IMR-90 (cell line): ENCODE data around the gene PRR5. TPM values are rescaled to one million over a fixed set of nuclear protein-coding genes. Genes with fewer than 3 reads are reported as not detected.

Source experiments
- ATAC-seq: fragments of 200-7000 bp; cut with Tn5 transposase; 2 replicates; pipeline ENCODE4 v1.9.1; 2020; ENCODE audit warnings: low read depth, mild to moderate bottlenecking, moderate library complexity
- BruUV-seq: library from RNA; stranded (reverse); fragments of 400-500 nt; replicated peaks from 2 replicates; lab custom pipeline; 2021; lab: Mats Ljungman, UMichigan
- CTCF ChIA-PET: fragments of 300-600 bp; formaldehyde crosslinking; extraction: SDS; loops from one replicate; lab custom pipeline; 2021; ENCODE audit warnings: antibody characterized with exemption; lab: Yijun Ruan, JAX
- POLR2A ChIA-PET: fragments of 300-600 bp; sonication (Branson Sonifier 250); formaldehyde crosslinking; loops from one replicate; lab custom pipeline; 2022; ENCODE audit warnings: antibody characterized with exemption; ENCODE audit not compliant: unreplicated experiment; lab: Charles Lee
- DNase-seq: peaks from one replicate; pipeline ENCODE4 v3.0.0; 2013
- H2AFZ ChIP-seq: replicated peaks from 2 replicates; pipeline ENCODE3; 2013; ENCODE audit warnings: low read length, mild to moderate bottlenecking; ENCODE audit not compliant: poor library complexity
- H2AK5ac ChIP-seq: 2 replicates; pipeline ENCODE4 v1.6.1; 2013; ENCODE audit warnings: low read depth, low read length, inconsistent platforms
- H2AK9ac ChIP-seq: replicated peaks from 2 replicates; pipeline ENCODE3; 2013; ENCODE audit warnings: mild to moderate bottlenecking, low read depth, low read length, moderate library complexity; ENCODE audit not compliant: poor library complexity
- H2BK120ac ChIP-seq: 2 replicates; pipeline ENCODE4 v1.6.1; 2013; ENCODE audit warnings: low read depth, low read length, inconsistent platforms
- H2BK15ac ChIP-seq: 3 replicates; pipeline ENCODE4 v1.6.1; 2013; ENCODE audit warnings: low read depth, low read length, inconsistent platforms
- H2BK20ac ChIP-seq: 2 replicates; pipeline ENCODE4 v1.6.1; 2013; ENCODE audit warnings: low read depth, mild to moderate bottlenecking, inconsistent platforms, low read length, moderate library complexity
- H2BK5ac ChIP-seq: 2 replicates; pipeline ENCODE4 v1.6.1; 2013; ENCODE audit warnings: mild to moderate bottlenecking, low read depth, low read length, inconsistent platforms; ENCODE audit not compliant: poor library complexity, severe bottlenecking
- H3K14ac ChIP-seq: replicated peaks from 2 replicates; pipeline ENCODE4 v1.6.1; 2013; ENCODE audit warnings: low read depth, low read length, inconsistent platforms
- H3K18ac ChIP-seq: 2 replicates; pipeline ENCODE4 v1.6.1; 2013; ENCODE audit warnings: low read depth, low read length, control low read depth
- H3K23ac ChIP-seq: 2 replicates; pipeline ENCODE4 v1.6.1; 2013; ENCODE audit warnings: low read depth, low read length, inconsistent platforms
- H3K27ac ChIP-seq: 2 replicates; pipeline ENCODE4 v1.5.1; 2013; ENCODE audit warnings: mild to moderate bottlenecking, control low read depth, low read length; ENCODE audit not compliant: insufficient read depth
- H3K27me3 ChIP-seq: 2 replicates; pipeline ENCODE4 v1.6.1; 2013; ENCODE audit warnings: low read length; ENCODE audit not compliant: control insufficient read depth, insufficient read depth
- H3K36me3 ChIP-seq: 2 replicates; pipeline ENCODE4 v1.6.1; 2013; ENCODE audit warnings: low read length, mixed read lengths; ENCODE audit not compliant: control insufficient read depth, insufficient read depth
- H3K4ac ChIP-seq: 2 replicates; pipeline ENCODE4 v1.6.1; 2013; ENCODE audit warnings: low read depth, low read length, inconsistent platforms
- H3K4me1 ChIP-seq: 2 replicates; pipeline ENCODE4 v1.6.1; 2013; ENCODE audit warnings: low read length, mixed read lengths; ENCODE audit not compliant: control insufficient read depth, insufficient read depth
- H3K4me2 ChIP-seq: 2 replicates; pipeline ENCODE4 v1.6.1; 2013; ENCODE audit warnings: low read depth, mild to moderate bottlenecking, control low read depth, low read length, moderate library complexity
- H3K4me3 ChIP-seq: 2 replicates; pipeline ENCODE4 v1.5.1; 2013; ENCODE audit warnings: low read depth, mild to moderate bottlenecking, control low read depth, low read length, moderate library complexity; ENCODE audit not compliant: insufficient read depth
- H3K56ac ChIP-seq: 2 replicates; pipeline ENCODE4 v1.6.1; 2013; ENCODE audit warnings: low read length, inconsistent platforms; ENCODE audit not compliant: insufficient read depth; ENCODE audit errors: extremely low read depth
- H3K79me1 ChIP-seq, 2 experiments: 2 replicates each; pipeline ENCODE4 v1.6.1; 2013; ENCODE audit warnings: low read length in 2 of 2, inconsistent platforms in 1 of 2, low read depth in 1 of 2
- H3K9ac ChIP-seq: 2 replicates; pipeline ENCODE4 v1.6.1; 2013; ENCODE audit warnings: low read depth, low read length, control low read depth
- H3K9me1 ChIP-seq: 2 replicates; pipeline ENCODE4 v1.6.1; 2013; ENCODE audit warnings: low read length, inconsistent platforms; ENCODE audit not compliant: insufficient read depth
- H3K9me3 ChIP-seq: 2 replicates; pipeline ENCODE4 v1.6.1; 2013; ENCODE audit warnings: low read length; ENCODE audit not compliant: control insufficient read depth, insufficient read depth
- H4K20me1 ChIP-seq: 2 replicates; pipeline ENCODE4 v1.6.1; 2013; ENCODE audit warnings: low read length, inconsistent platforms; ENCODE audit not compliant: insufficient read depth
- H4K5ac ChIP-seq: 2 replicates; pipeline ENCODE4 v1.6.1; 2013; ENCODE audit warnings: mild to moderate bottlenecking, low read depth, low read length, control low read depth
- H4K8ac ChIP-seq, 2 experiments: 2 replicates each; pipeline ENCODE4 v1.6.1; 2013; ENCODE audit warnings: low read depth in 2 of 2, low read length in 2 of 2, control low read depth in 1 of 2, inconsistent platforms in 1 of 2
- H4K91ac ChIP-seq: 2 replicates; pipeline ENCODE4 v1.6.1; 2013; ENCODE audit warnings: low read depth, low read length, inconsistent platforms; ENCODE audit not compliant: insufficient read depth
- BHLHE40 ChIP-seq: fragments of 150-350 bp; IDR thresholded peaks from 2 replicates; pipeline ENCODE4 v1.6.1; 2016; ENCODE audit warnings: mild to moderate bottlenecking, low read depth, low read length
- CEBPB ChIP-seq: IDR thresholded peaks from 2 replicates; pipeline ENCODE4 v1.6.1; 2012; ENCODE audit warnings: low read depth, low read length, improper control_type of control experiment
- CHD1 ChIP-seq: IDR thresholded peaks from 2 replicates; pipeline ENCODE4 v1.6.1; 2012; ENCODE audit warnings: low read depth, low read length, improper control_type of control experiment
- CTCF ChIP-seq: conservative IDR thresholded peaks from 2 replicates; pipeline ENCODE4 v1.5.1; 2012; ENCODE audit warnings: mild to moderate bottlenecking, low read depth, low read length, improper control_type of control experiment
- FOS ChIP-seq: fragments of 150-350 bp; IDR thresholded peaks from 2 replicates; pipeline ENCODE4 v1.6.1; 2016; ENCODE audit warnings: low read depth, low read length
- MAFK ChIP-seq: IDR thresholded peaks from 2 replicates; pipeline ENCODE4 v1.6.1; 2012; ENCODE audit warnings: low read depth, low read length, improper control_type of control experiment
- MAZ ChIP-seq: IDR thresholded peaks from 2 replicates; pipeline ENCODE4 v1.6.1; 2012; ENCODE audit warnings: low read depth, mild to moderate bottlenecking, low read length, improper control_type of control experiment, moderate library complexity, borderline replicate concordance
- MXI1 ChIP-seq: IDR thresholded peaks from 2 replicates; pipeline ENCODE4 v1.6.1; 2012; ENCODE audit warnings: low read depth, mild to moderate bottlenecking, low read length, moderate library complexity, borderline replicate concordance
- NFE2L2 ChIP-seq: fragments of 150-350 bp; IDR thresholded peaks from 2 replicates; pipeline ENCODE4 v1.6.1; 2016; ENCODE audit warnings: low read depth, mild to moderate bottlenecking, low read length
- POLR2A ChIP-seq: IDR thresholded peaks from 2 replicates; pipeline ENCODE4 v1.6.1; 2012; ENCODE audit warnings: mild to moderate bottlenecking, low read depth, low read length
- RAD21 ChIP-seq: IDR thresholded peaks from 2 replicates; pipeline ENCODE4 v1.6.1; 2012; ENCODE audit warnings: low read length, improper control_type of control experiment
- RCOR1 ChIP-seq: IDR thresholded peaks from 2 replicates; pipeline ENCODE4 v1.6.1; 2012; ENCODE audit warnings: mild to moderate bottlenecking, low read length, improper control_type of control experiment; ENCODE audit not compliant: insufficient replicate concordance
- RFX5 ChIP-seq: IDR thresholded peaks from 2 replicates; pipeline ENCODE4 v1.8.0; 2012; ENCODE audit warnings: low read depth, mild to moderate bottlenecking, low read length, moderate library complexity
- SMC3 ChIP-seq: fragments of 150-350 bp; IDR thresholded peaks from 2 replicates; pipeline ENCODE4 v1.6.1; 2016; ENCODE audit warnings: low read depth, mild to moderate bottlenecking, antibody characterized with exemption, low read length, moderate library complexity
- WGBS, 2 experiments: methylation state at CpG; one replicate each; pipeline versions ENCODE4 v1.1.5 to v1.1.7; 2013; ENCODE audit warnings: missing lambda C conversion rate in 2 of 2; ENCODE audit not compliant: insufficient read length in 1 of 2; ENCODE audit errors: extremely low coverage in 2 of 2; 5-methylcytosine and 5-hydroxymethylcytosine counted together
- dilution Hi-C: fragments of 300-500 bp; cut with HindIII; formaldehyde crosslinking; loops from one replicate; pipeline ENCODE4 v1.14.3; 2018; ENCODE audit warnings: low sequenced_read_pairs; ENCODE audit not compliant: unreplicated experiment
- in situ Hi-C: fragments of 300-500 bp; cut with MboI; formaldehyde crosslinking; loops from 3 replicates; pipeline ENCODE4 v1.14.3; 2019; ENCODE audit warnings: low sequenced_read_pairs, inconsistent platforms, mixed read lengths
- intact Hi-C: fragments of 100-400 bp; cut with micrococcal nuclease; formaldehyde crosslinking; loops from 2 replicates; pipeline ENCODE4 v1.10.0; 2022
- polyA plus RNA-seq, 3 experiments: library from polyadenylated mRNA; depleted of rRNA; stranded (reverse); fragments of >200 nt; gene quantifications; 2 replicates each; pipeline ENCODE4 v1.2.3, GENCODE V29; 2012; ENCODE audit warnings: low replicate concordance in 1 of 3
- total RNA-seq: library from RNA; depleted of rRNA; stranded (reverse); fragments of >200 nt; gene quantifications from 2 replicates; pipeline ENCODE4 v1.2.3, GENCODE V29; 2012
- TF ChIP-seq, protein P1 (sequence below): fragments of 150-350 bp; IDR thresholded peaks from 2 replicates; pipeline ENCODE4 v1.6.1; 2016; ENCODE audit warnings: low read depth, mild to moderate bottlenecking, low read length, moderate library complexity, borderline replicate concordance
- TF ChIP-seq, protein P2 (sequence below): fragments of 150-350 bp; IDR thresholded peaks from 2 replicates; pipeline ENCODE4 v1.6.1; 2017; ENCODE audit warnings: mild to moderate bottlenecking, antibody characterized with exemption, low read length, low read depth

PRR5 gene
- total and polyA plus RNA-seq, 2 of the 4 experiments (the other 2 are of a cell fraction): 8.1 to 24.3 TPM

DNA sequence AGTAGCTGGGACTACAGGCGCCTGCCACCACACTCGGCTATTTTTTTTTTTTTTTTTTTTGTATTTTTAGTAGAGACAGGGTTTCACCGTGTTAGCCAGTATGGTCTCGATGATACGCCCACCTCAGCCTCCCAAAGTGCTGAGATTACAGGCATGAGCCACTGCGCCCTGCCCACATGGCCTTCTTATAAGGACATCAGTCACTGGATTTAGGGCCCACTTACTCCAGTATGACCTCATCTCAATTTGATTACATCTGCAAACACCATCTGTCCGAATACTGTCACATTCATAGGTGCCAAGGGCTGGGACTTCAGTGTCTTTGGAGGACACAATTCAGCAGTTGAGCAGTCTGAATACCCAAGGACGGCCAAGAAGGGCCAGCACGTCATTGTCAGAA lies 8.2 kb upstream of the PRR5 start:
- DNase-seq (no peak), ATAC-seq (no peak)
- no TSS peak for BruUV-seq
- H2AFZ ChIP-seq: no peak overlapping the region
- H3K27ac ChIP-seq: no peak overlapping the region
- ChIA-PET POLR2A (no interaction called here), CTCF (no interaction called here)
- no peak overlapping the region for H3K4me2 ChIP-seq
- H3K36me3 ChIP-seq: peaks cover 3% of the 10 kb centered on the region; the same call in 1 of the 2 replicates
- H3K14ac ChIP-seq: no peak overlapping the region
- H2BK15ac ChIP-seq: no peak overlapping the region
- TF ChIP-seq RAD21 (no peak), POLR2A (no peak), RFX5 (no peak), FOS (no peak), RCOR1 (no peak), NFE2L2 (no peak), CHD1 (no peak), BHLHE40 (no peak), MAFK (no peak), CEBPB (no peak), MAZ (no peak), SMC3 (no peak), CTCF (no peak), MXI1 (no peak)
- TF ChIP-seq, protein P1, sequence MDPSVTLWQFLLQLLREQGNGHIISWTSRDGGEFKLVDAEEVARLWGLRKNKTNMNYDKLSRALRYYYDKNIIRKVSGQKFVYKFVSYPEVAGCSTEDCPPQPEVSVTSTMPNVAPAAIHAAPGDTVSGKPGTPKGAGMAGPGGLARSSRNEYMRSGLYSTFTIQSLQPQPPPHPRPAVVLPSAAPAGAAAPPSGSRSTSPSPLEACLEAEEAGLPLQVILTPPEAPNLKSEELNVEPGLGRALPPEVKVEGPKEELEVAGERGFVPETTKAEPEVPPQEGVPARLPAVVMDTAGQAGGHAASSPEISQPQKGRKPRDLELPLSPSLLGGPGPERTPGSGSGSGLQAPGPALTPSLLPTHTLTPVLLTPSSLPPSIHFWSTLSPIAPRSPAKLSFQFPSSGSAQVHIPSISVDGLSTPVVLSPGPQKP: no peak
- TF ChIP-seq, protein P2, sequence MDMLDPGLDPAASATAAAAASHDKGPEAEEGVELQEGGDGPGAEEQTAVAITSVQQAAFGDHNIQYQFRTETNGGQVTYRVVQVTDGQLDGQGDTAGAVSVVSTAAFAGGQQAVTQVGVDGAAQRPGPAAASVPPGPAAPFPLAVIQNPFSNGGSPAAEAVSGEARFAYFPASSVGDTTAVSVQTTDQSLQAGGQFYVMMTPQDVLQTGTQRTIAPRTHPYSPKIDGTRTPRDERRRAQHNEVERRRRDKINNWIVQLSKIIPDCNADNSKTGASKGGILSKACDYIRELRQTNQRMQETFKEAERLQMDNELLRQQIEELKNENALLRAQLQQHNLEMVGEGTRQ: no peak
- no peaks in the 10 kb centered on the region for H3K27me3 ChIP-seq
- H3K4me3 ChIP-seq: no peak overlapping the region
- peaks cover 19% of the 10 kb centered on the region for H3K4me1 ChIP-seq
- peaks cover 13% of the 10 kb centered on the region for H3K9me1 ChIP-seq
- H2BK120ac ChIP-seq: no peak overlapping the region
- H2BK20ac ChIP-seq: no peak overlapping the region
- no peak overlapping the region for H3K18ac ChIP-seq
- H3K56ac ChIP-seq: no peak overlapping the region
- in situ Hi-C loops (no loop called here), dilution Hi-C loops (no loop called here), intact Hi-C loops (no loop called here)
- no peaks in the 10 kb centered on the region; the same call in 1 of the 2 replicates for H4K20me1 ChIP-seq
- H3K9ac ChIP-seq: no peak overlapping the region
- H2AK5ac ChIP-seq: no peak overlapping the region
- no peak overlapping the region for H2AK9ac ChIP-seq
- H2BK5ac ChIP-seq: no peak overlapping the region
- H3K4ac ChIP-seq: no peak overlapping the region
- no peak overlapping the region for H4K5ac ChIP-seq
- no peak overlapping the region for H4K91ac ChIP-seq
- no peaks in the 10 kb centered on the region for H3K9me3 ChIP-seq
- 100% methylated on average over 2 of the region's 9 CpGs; no CpG with 5 or more reads in 1 of the 2 experiments for WGBS, 2 experiments
- no peak overlapping the region for H3K23ac ChIP-seq
- no peak overlapping the region for H4K8ac ChIP-seq
- 0 out of 4 replicates have a peak, but pooled peaks cover 0 to 11% of the 10 kb centered on the region in 2 experiments for H3K79me1 ChIP-seq
